SH-SY5Y (cell line): ENCODE results near the gene BDH2.

Experiments used
- GATA2 ChIP-seq: IDR thresholded peaks from 2 replicates; pipeline ENCODE4 v1.6.1; 2011; ENCODE audit warnings: mild to moderate bottlenecking, low read depth, low read length
- GATA3 ChIP-seq: IDR thresholded peaks from 2 replicates; pipeline ENCODE4 v1.6.1; 2011; ENCODE audit warnings: low read depth, mild to moderate bottlenecking, low read length, moderate library complexity

GRCh38 chr4:103079621-103080020 is 20.0 kb downstream of the BDH2 start:
- TF ChIP-seq GATA2 (no peak), GATA3 (no peak)
